ENCODE measurements around the gene GMPPA.

GMPPA gene

DNA sequence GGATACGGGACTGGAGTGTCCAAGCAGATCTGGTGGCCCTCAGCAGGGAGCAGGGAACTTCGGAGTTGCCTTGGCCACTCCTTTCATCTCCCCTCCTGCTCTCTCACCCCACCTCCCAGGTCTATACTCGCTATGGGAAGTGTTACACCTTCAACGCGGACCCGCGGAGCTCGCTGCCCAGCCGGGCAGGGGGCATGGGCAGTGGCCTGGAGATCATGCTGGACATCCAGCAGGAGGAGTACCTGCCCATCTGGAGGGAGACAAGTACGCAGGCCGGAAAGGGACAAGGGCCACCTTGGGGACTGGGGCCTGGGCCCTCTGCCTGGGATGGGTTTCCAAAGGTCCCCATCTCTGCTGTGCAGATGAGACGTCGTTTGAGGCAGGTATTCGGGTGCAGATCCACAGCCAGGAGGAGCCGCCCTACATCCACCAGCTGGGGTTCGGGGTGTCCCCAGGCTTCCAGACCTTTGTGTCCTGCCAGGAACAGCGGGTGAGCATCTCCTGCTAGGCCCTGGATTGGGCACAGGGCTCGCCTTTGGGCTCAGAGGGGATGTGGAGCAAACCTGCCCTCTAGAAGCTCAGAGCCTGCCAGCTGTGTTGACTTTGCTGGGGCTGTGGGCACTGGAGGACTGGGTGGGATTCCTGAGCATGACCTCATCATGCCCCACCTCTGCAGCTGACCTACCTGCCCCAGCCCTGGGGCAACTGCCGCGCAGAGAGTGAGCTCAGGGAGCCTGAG is 33.1 kb downstream of the GMPPA start:
- TF ChIP-seq, protein P1, sequence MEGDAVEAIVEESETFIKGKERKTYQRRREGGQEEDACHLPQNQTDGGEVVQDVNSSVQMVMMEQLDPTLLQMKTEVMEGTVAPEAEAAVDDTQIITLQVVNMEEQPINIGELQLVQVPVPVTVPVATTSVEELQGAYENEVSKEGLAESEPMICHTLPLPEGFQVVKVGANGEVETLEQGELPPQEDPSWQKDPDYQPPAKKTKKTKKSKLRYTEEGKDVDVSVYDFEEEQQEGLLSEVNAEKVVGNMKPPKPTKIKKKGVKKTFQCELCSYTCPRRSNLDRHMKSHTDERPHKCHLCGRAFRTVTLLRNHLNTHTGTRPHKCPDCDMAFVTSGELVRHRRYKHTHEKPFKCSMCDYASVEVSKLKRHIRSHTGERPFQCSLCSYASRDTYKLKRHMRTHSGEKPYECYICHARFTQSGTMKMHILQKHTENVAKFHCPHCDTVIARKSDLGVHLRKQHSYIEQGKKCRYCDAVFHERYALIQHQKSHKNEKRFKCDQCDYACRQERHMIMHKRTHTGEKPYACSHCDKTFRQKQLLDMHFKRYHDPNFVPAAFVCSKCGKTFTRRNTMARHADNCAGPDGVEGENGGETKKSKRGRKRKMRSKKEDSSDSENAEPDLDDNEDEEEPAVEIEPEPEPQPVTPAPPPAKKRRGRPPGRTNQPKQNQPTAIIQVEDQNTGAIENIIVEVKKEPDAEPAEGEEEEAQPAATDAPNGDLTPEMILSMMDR (IDR thresholded peaks at IDR 0.05; ENCODE audit: control insufficient read depth, insufficient read depth, low read depth, low read length, missing control alignments) = no peak
- DNase-seq (ENCODE audit: low read depth) = no peak
- no peak overlapping the region for H3K4me3 ChIP-seq (ENCODE audit: control insufficient read depth, low read depth, low read length)

GRCh38 chr2:219532378-219532649 is 33.6 kb downstream of the GMPPA start:
- no peak for DNase-seq (ENCODE audit: low read depth)
- H3K4me3 ChIP-seq (ENCODE audit: control insufficient read depth, low read depth, low read length) = no peak overlapping the region
- TF ChIP-seq, protein P1 (IDR thresholded peaks at IDR 0.05; ENCODE audit: control insufficient read depth, insufficient read depth, low read depth, low read length, missing control alignments) = no peak

DNA sequence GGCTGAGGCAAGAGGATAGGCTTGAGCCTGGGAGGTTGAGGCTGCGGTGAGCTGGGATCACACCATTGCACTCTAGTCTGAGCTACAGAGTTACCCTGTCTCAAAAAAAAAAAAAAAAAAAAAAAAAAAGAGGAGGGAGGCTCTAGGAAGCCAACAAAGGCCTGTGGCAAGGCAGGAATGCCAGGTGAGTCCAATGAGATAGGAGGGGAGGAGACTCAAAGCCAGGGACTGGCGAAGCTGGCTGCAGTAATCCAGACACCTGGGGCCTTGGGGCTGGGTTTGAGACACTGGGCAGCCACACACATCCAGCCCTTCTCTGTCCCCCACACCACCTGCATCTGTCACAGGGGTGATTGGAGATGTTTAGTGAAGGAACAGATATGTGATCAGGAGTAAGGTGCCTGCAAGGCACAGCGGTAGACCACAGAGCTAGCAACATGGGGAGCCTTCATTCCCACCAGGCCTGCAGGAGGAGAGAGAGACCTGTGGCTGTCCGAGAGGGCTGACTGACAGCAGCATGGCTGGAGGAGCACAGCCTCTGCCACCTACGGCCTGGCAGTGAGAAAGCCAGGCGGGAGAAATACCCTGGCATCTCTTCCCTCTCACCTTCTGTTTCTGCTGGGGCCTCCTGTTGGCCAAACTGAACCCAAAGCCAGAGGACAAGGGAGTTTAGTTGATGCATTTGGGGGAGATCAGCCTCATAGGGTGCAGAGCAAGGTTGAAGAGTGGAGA is 35.4 kb downstream of the GMPPA start:
- TF ChIP-seq, protein P1 (IDR thresholded peaks at IDR 0.05; ENCODE audit: control insufficient read depth, insufficient read depth, low read depth, low read length, missing control alignments) = no peak
- no peak overlapping the region for H3K4me3 ChIP-seq (ENCODE audit: control insufficient read depth, low read depth, low read length)
- no peak for DNase-seq (ENCODE audit: low read depth)

DNA sequence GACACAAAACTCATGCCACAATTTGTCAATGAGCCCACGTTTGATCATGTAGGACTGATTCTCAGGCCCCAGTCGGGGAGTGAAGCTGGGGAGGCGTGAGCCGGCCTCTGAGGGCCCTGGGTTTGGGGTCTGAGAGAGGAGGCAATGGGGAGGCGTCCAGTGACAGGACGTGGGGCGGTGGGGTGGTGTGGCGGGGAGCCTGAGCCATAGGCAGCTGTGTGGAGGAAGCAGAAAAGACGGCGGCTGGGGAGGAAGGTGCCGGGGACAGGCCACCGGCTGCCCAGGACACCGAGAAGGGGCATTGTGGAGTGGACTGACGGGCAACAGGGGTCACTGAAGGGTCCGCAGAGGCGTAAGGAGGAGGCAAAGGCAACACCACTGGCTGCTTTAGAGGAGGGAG is 37.7 kb downstream of the GMPPA start:
- TF ChIP-seq, protein P1 (IDR thresholded peaks at IDR 0.05; ENCODE audit: control insufficient read depth, insufficient read depth, low read depth, low read length, missing control alignments) = no peak
- DNase-seq (ENCODE audit: low read depth) = no peak
- H3K4me3 ChIP-seq (ENCODE audit: control insufficient read depth, low read depth, low read length) = no peak overlapping the region

DNA sequence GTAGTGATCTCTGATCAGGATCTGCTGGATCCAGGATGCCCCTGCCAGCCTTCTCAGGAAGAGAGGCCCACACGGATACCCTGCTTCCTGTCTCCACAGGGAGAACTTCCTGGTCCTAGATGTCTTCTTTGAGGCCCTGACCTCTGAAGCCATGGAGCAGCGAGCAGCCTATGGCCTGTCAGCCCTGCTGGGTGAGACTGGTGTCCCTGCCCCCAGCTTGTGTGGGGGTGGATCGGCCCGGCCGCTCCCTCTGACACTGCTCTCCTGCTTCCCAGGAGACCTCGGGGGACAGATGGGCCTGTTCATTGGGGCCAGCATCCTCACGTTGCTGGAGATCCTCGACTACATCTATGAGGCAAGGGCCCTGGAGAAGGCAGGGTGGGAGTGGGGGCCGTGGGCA is 38.3 kb downstream of the GMPPA start:
- TF ChIP-seq, protein P1 (IDR thresholded peaks at IDR 0.05; ENCODE audit: control insufficient read depth, insufficient read depth, low read depth, low read length, missing control alignments) = no peak
- H3K4me3 ChIP-seq (ENCODE audit: control insufficient read depth, low read depth, low read length) = no peak overlapping the region
- no peak for DNase-seq (ENCODE audit: low read depth)

- no peak for DNase-seq (ENCODE audit: low read depth)
- no peak overlapping the region for H3K4me3 ChIP-seq (ENCODE audit: control insufficient read depth, low read depth, low read length)
These were observed 39.2 kb downstream of the GMPPA start for GRCh38 chr2:219537657-219538488.

More at GRCh38 chr2:219537657-219538488, 39.2 kb downstream of the GMPPA start:
- TF ChIP-seq, protein P1 (IDR thresholded peaks at IDR 0.05; ENCODE audit: control insufficient read depth, insufficient read depth, low read depth, low read length, missing control alignments) = no peak

All from AG09309 (cell line).